Lung (tissue), 12 donors: ENCODE results near the gene SASH1. TPM values are rescaled to one million over a fixed set of nuclear protein-coding genes. Genes with fewer than 3 reads are reported as not detected.

Experiments used
- ATAC-seq: fragments of 200-7000 bp; cut with Tn5 transposase; one replicate; pipeline ENCODE4 v1.9.1; 2020; ENCODE audit warnings: moderate number of reproducible peaks; ENCODE audit not compliant: insufficient read depth, low FRiP score
- DNase-seq, 3 donors: peaks; one replicate each; pipeline ENCODE4 v3.0.0-alpha.2; 2013 to 2017
- H3K27ac ChIP-seq, 2 donors: one replicate each; pipeline ENCODE4 v1.5.1; 2013; ENCODE audit warnings: mild to moderate bottlenecking in 2 of 2, moderate library complexity in 2 of 2, control low read depth in 1 of 2, inconsistent platforms in 1 of 2, low read depth in 1 of 2, low read length in 1 of 2
- H3K27me3 ChIP-seq, 3 donors: one replicate each; pipeline ENCODE4 v1.5.1; 2013; ENCODE audit warnings: low read length in 2 of 3; ENCODE audit not compliant: control insufficient read depth in 3 of 3, insufficient read depth in 3 of 3
- H3K36me3 ChIP-seq, 4 donors: one replicate each; pipeline ENCODE4 v1.5.1; 2013; ENCODE audit warnings: low read length in 4 of 4, mild to moderate bottlenecking in 1 of 4, moderate library complexity in 1 of 4; ENCODE audit not compliant: control insufficient read depth in 4 of 4, insufficient read depth in 4 of 4
- H3K4me1 ChIP-seq, 5 donors: one replicate each; pipeline ENCODE4 v1.5.1; 2013; ENCODE audit warnings: low read length in 5 of 5, mild to moderate bottlenecking in 2 of 5, moderate library complexity in 1 of 5; ENCODE audit not compliant: control insufficient read depth in 5 of 5, insufficient read depth in 5 of 5
- H3K4me3 ChIP-seq: one replicate; pipeline ENCODE4 v1.5.1; 2013; ENCODE audit warnings: mild to moderate bottlenecking, control low read depth, moderate library complexity
- H3K9ac ChIP-seq, 2 donors: one replicate each; pipeline ENCODE4 v1.5.1; 2013; ENCODE audit warnings: low read length in 2 of 2, control low read depth in 1 of 2; ENCODE audit not compliant: insufficient read depth in 1 of 2
- H3K9me3 ChIP-seq, 4 donors: one replicate each; pipeline ENCODE4 v1.5.1; 2013; ENCODE audit warnings: low read length in 3 of 4, mild to moderate bottlenecking in 1 of 4, moderate library complexity in 1 of 4; ENCODE audit not compliant: control insufficient read depth in 4 of 4, insufficient read depth in 3 of 4
- CTCF ChIP-seq: IDR thresholded peaks from 2 replicates; pipeline ENCODE4 v1.5.1; 2012; ENCODE audit warnings: mild to moderate bottlenecking; ENCODE audit errors: control extremely low read depth, extremely low read depth
- WGBS, 2 donors: extraction: QIAGEN DNeasy Blood & Tissue Kit; methylation state at CpG; one replicate each; pipeline ENCODE4 v1.1.7; 2013; 5-methylcytosine and 5-hydroxymethylcytosine counted together
- polyA plus RNA-seq, 2 donors: library from polyadenylated mRNA; stranded (reverse); fragments of 200-250 nt; gene quantifications; one replicate each; pipeline ENCODE4 v1.2.1, GENCODE V29; 2013
- total RNA-seq, 2 donors: library from RNA; depleted of rRNA in 1 of 2; stranded (reverse); fragments of >200 nt in 1 of 2; gene quantifications; one replicate each; pipeline ENCODE4 v1.2.1, GENCODE V29; 2014 to 2021
- donor health status: control.
- donor health status: control.
- donor health status: Bipolar disorder and iron deficiency.
- donor health status: healthy.
- donor health status: DM: yes; HTN: yes; CAD: no.

Gene SASH1
- total and polyA plus RNA-seq, 4 donors: 18.8 to 114 (median 42.2) TPM

- no peak overlapping the region for H3K9ac ChIP-seq
These were observed 221.9 kb downstream of the SASH1 start for GRCh38 chr6:148564494-148565035.

GRCh38 chr6:148565321-148565926, 222.8 kb downstream of the SASH1 start:
- DNase-seq: no peak
- Histone ChIP-seq H3K9ac (no peak overlapping the region), H3K9me3 (peaks cover 0 to 2% (median 0%) of the 10 kb centered on the region in 4 donors), H3K4me3 (no peak overlapping the region), H3K36me3 (no peaks in the 10 kb centered on the region), H3K27ac (no peak overlapping the region), H3K4me1 (no peaks in the 10 kb centered on the region), H3K27me3 (peaks cover 0 to 4% (median 0%) of the 10 kb centered on the region in 3 donors)
- TF ChIP-seq CTCF: no peak
- ATAC-seq: no peak
- WGBS, 2 donors: 81 to 88% methylated on average over 8 of the region's 8 CpGs

More at GRCh38 chr6:148564494-148565035, 221.9 kb downstream of the SASH1 start:
- TF ChIP-seq CTCF: no peak
- ATAC-seq: no peak
- Histone ChIP-seq H3K4me3 (no peak overlapping the region), H3K36me3 (no peaks in the 10 kb centered on the region), H3K27ac (no peak overlapping the region), H3K27me3 (peaks cover 0 to 4% (median 0%) of the 10 kb centered on the region in 3 donors), H3K4me1 (peaks cover 0 to 4% (median 0%) of the 10 kb centered on the region in 5 donors), H3K9me3 (peaks cover 0 to 2% (median 0%) of the 10 kb centered on the region in 4 donors)
- WGBS, 2 donors: 82 to 83% methylated on average over 9 of the region's 9 CpGs
- no peak for DNase-seq

- DNase-seq (no peak), ATAC-seq (peak; percentile 59)
- H3K4me3 ChIP-seq: no peak overlapping the region
- H3K9ac ChIP-seq: no peak overlapping the region
- no peak overlapping the region for H3K27ac ChIP-seq
- peaks cover 0 to 5% (median 1%) of the 10 kb centered on the region in 4 donors for H3K9me3 ChIP-seq
- no peak for TF ChIP-seq CTCF
- H3K36me3 ChIP-seq: no peaks in the 10 kb centered on the region
- H3K4me1 ChIP-seq: no peaks in the 10 kb centered on the region
- WGBS, 2 donors: 68 to 78% methylated on average over 12 of the region's 12 CpGs
- H3K27me3 ChIP-seq: peaks cover 0 to 4% (median 0%) of the 10 kb centered on the region in 3 donors
These were observed 223.5 kb downstream of the SASH1 start for GRCh38 chr6:148565930-148566663.
